KG1 (cell line): ENCODE results near the gene UTS2B.
"Not testable (repeated sequence)": the region's sequence is repeated elsewhere in the genome, so short reads cannot be mapped to it uniquely, and the experiment has no call there.

ENCODE experiments used
- DNase-seq: peaks from one replicate; lab custom pipeline; 2025; lab: John Stamatoyannopoulos, UW

The UTS2B gene

DNA sequence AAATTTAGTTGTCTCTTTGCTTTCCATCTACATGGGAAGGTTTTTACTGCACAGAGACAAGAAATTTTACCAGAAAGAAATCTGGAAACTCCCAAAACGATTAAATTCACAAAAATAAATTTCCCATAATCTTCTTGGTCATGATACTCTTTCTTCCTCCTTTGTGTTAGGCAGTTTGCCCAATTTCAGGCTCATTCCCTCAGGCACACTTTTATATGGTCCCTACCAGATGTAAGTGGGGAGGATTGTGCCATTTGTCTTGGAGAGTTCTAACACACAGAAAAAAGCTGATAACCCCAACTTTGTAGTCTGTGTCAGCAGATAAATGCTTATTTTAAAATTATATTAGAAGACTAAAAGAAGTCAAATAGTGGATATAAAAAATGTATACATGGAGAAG, 50.2 kb downstream of the UTS2B start:
- no peak for DNase-seq

DNA sequence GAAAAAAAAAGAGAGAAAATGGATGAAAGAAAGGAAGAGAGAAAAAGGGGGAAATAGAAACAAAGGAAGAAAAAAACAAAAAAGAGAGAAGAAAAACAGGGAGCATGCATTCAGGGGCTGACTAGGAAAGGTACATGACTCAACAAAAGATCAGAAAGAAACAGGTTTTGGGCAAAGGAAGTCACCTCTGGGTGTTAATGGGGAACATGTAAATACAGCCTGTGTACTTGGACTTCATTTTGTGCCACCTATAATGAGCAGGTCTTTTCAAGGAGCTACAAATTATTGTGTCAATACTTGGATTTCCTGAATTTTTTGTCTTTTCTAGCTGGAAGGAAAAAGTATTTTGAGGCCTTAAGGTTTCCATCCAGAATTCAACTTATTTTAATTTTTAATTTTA, 54.6 kb downstream of the UTS2B start:
- DNase-seq: no peak

DNA sequence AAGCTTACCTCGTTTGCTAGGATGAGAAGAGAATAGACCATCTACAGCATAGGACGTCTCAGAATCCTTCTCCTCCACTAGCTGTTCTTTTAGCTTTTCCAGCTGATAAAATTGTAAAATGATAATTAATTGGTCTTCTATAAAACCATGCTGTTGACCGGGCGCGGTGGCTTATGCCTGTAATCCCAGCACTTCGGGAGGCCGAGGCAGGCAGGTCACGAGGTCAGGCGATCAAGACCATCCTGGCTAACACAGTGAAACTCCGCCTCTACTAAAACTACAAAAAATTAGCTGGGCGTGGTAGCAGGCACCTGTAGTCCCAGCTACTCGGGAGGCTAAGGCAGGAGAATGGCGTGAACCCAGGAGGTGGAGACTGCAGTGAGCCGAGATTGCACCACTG, 55.1 kb downstream of the UTS2B start:
- DNase-seq: not testable (repeated sequence)

DNA sequence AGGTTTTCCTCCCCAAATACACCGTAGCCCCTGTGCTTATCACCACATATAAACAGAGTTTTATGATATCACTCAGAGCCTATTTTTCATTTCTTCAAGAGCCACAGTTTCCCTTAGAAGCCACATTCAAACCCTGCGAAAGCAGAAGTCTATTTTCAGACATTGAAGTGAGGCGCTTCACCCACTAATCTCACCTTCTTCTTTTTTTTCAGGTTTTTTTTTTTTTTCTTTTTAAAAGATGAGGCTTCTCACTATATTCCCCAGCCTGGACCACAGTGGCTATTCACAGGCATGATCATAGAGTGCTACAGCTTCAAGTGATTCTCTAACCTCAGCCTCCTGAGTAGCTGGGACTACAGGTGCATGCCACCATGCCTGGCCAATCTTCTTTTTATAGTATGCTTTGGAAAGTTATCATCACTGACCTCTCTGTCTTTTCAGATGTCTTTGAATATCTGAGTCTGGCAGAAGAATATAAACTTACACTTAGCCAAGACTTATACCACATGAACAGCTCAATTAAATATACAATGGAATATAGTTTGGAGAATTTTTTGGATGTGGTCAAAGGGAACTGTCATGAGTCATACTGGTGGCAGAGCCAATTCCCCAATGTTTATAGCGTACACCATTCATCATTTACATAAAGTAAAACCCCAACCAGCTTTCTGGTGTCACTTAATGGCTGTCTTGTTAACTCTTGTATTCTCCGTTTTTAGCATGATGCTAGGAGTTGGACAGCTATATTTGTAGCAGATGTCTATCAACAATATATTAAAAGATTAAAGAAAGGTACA, 60.8 kb downstream of the UTS2B start:
- no peak for DNase-seq

DNA sequence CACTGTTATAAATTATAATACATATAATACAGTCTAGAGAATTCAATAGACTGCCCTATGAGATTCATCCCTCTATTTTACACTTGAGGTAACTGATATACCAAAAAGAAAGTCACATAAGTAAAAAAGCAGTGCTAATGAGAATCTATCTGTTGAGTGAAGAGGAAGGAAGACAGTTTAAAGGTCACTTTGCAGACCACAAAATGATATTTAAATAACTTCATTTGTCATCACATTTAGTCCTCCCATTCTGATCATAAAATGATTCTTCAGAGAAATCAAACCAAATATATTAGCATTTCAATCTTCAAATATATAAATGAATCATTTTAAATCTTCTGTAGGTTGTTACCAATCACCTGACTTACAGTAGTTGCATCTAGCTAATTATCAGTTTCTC, 61.6 kb downstream of the UTS2B start:
- DNase-seq: no peak

DNA sequence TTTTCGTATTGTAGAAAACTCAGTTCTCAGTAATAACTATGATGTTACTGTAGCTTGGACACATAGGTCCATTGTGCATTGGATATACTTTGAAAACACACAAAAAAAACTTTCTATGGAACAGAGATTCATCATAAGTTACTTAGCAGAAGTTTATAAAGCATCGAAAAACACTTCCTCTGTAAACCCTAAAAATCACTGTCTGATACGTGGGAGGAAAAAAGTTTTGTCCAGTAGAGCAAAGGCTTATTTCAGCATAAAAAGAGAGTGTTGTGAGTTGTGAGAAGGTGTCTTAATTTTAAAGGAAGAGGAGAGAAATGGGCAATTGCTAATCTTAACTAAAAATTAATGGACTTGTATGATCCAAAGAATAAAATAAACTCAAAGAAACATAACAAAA, 66.5 kb downstream of the UTS2B start:
- no peak for DNase-seq

DNA sequence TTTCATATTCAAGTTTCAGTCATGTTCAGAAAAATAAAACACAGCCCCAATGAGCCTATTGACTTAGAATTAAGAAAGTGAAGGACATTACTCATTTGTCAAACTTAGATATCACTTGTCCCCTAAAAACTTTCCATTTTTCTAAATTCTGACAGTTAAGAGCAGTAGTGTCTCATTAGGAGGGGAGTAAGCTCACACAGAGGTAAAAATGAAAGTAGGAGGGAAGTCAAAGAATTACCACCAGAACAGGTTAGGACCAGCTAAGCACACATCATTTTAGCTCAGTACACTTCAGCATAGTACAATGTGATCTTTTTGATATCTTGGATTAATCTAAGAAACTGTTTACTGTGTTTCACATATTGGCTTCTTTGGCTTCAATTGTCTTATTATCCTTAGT, 67.0 kb downstream of the UTS2B start:
- DNase-seq: no peak

DNA sequence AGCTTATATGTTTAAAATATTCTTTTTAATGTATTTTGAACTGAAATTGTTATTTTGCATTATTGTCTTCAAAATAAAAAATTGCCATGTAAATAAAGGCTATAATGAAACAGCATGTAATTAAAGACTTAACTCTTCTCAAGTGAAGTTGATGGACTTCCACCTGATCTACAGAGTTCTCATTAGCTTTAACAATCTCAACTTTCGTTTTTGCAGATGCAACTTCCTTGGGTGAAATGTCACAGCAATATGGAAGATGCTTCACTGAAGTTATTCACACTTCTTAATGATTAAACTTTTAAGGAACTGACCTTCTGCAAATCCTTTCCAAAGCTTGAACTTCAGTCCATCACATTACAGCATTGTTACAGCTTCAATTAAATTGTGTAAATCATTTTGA, 67.7 kb downstream of the UTS2B start:
- DNase-seq: no peak

DNA sequence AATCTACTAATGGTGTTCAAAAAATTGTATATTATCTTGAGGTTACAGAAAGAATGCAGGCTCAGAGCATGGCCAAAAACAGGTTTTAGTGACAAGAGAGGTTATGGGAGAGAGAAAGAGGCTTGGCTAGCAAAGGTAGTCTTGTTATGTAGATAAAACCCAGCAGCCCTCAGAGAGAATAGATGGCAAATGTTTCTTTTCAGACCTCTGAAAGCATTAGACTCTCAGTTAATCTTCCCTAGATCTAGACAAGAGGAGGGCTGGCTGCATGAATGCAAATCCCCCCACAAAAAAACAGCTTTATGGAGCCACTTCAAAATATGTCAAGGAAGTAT, 69.1 kb downstream of the UTS2B start:
- DNase-seq: no peak

DNA sequence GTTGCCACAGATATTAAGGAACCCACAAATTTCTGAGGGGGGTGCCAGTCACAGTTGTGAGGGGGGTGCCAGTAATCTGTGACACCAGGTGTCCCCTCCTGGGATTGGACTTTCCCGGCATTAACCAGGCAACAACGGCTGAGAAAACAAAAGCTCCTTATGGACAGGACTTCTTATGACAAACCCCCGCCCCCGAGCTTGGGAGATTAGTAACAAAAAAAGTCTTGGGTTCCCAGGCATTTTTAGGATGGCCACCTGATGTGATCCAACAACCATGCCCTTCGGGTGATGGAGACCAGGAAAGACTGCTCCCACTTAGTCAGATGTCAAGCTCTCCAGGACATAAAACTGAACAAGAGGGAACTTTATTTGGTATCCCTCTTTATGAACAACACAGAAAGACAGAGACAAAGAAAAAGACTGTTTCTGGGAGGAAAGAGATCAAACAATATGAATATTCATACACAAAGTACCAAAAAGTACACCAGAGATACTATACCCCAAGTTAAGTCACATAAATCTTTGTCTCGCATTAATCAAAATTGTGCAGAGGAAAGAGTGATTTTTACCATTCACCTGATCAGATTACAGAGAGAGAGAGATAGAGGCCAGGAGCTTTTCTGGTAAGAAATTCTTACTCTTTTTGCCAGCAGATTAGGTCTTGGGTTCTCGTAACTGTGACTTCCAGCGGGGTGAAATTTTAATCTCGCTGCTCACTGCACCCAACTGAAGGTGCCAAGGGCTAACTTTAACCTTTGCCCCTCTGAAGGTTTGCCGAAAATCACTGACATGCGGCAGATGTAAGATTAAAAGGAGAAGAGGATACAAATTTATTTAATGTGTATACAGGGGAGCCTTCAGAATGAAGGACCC, 69.7 kb downstream of the UTS2B start:
- no peak for DNase-seq

DNA sequence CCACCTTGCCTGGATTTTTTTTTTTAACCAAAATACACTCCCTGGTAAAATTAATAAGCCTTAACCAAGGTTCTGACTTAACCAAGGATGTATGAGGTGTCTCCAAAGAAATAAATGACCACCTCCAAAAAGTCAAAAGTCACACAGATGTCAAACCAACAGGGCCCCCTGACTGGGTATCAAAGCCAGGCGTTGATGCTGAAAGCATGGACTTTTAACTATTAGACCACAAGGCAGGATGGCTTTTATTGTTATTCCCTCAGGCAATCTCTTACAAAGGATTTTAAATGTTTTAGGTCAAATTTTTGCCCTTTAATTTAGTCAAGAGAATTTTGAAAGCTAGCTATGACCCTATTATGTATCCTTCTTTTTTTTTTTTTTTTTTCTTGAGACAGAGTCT, 70.8 kb downstream of the UTS2B start:
- no peak for DNase-seq

DNA sequence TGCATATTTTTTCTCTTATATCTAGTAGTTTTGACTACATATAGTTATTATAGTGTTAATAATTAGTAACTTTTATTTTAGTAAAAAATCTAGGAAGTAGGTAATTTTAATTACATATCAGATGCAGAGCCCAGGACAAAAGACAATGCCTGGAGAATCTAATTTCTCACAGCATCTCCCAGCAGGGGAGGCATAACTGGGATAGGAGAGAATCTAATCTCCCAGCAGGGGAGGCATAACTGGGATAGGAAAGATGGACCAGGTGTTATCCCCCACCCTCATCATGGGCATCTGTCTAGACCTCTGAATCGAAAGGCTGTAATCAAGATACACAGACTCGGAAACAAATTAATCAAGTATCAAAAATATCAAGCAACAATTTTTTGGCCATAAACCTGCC, 73.0 kb downstream of the UTS2B start:
- no peak for DNase-seq

DNA sequence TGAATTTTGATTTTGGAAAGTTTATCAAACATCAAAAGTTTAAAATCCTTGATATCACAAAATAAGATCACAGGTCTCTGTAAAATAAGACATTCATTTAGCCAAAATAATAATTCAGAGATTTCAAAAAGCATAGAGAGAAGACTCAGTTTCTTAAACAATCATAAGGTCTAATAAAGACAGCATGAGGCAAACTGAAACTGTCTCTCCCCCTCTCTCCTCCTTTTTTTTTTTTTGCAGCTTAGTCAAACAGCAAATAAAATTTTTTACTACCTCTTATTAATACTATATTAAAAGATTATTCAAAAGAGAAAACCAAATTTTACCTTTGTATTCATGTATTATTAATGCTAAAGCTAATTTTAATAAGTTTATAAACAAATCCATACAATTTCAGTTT, 73.9 kb downstream of the UTS2B start:
- no peak for DNase-seq

DNA sequence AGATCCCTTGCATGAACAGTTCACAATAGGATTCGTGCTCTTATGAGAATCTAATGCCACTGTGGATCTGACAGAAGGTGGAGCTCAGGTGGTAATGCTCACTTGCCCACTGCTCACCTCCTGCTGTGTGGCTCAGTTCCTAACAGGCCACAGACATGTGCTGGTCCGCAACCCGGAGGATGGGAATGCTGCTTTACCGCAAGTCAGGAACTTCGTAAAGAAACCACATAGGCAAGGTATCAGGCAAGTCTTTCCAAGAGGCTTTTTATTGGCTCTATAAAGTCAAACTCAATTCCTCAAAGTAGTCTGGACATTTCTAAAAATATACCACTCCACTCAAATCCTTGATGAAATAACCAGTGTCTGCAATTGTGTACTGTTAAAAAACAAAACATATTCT, 75.2 kb downstream of the UTS2B start:
- no peak for DNase-seq

DNA sequence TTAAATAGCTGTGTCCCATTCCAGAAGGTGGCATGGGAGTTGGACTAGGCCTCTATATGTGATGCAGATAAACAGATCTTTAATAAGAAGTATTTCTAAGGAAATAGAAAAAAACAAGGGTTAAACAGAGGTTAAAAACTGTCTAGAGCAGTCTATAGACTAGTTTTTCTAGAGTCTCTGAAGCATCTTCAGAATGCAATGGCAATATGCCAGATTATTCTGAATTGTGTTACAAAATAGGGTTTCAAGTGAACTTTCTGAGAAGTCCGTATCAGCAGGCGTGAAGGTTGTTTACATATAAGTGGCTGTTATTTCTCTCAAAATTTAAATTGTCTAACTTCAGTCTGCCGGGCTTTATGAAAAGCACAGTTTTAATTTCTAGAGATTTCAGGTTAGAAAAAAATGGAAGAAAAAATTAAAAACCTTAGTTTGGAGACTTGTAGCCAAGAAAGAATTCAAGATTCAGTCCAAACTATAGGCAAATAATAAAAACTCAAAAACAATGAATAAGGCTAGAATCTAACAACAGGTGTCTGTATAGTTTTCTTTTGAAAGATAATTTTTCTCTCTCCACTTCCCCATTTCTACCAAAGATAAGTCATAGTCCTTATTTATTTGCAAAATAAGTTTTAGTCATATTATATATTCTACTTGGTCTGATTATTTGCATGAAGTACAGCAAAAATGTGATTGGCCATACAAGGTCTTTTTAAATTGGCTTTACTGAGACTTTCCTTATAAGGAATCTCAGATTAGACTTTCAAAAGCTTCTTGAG, 76.0 kb downstream of the UTS2B start:
- DNase-seq: no peak

DNA sequence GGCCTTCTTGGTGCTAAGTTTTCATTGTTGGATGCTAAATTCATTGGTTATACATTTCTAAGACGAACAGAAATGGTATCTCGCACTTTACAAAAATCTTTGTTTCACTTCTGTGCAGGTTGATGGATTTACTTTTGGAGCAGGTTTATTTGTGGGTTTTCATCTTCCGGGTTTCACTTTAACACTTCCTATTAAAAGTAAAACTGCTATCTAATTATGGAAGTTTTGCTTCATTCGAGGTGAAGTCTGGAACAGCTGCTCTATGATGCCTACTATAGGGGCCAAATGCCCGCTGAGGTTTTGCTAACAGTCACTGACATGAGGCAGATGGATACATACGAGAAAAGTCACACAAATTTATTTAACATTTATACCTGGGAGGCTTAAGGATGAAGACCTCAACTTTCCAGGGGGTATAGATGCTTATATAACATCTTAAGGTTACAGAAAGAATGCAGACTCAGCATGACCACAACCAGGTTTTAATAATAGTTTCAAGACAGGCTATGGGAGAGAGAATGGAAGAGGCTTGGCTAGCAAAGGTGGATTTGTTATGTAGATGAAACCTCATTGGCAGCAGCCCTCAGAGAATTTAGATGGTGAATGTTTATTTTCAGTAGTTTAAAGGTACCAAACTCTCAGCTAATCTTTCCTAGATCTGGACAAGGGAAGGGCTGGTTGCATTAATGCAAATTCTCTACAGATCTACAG, 77.1 kb downstream of the UTS2B start:
- no peak for DNase-seq

DNA sequence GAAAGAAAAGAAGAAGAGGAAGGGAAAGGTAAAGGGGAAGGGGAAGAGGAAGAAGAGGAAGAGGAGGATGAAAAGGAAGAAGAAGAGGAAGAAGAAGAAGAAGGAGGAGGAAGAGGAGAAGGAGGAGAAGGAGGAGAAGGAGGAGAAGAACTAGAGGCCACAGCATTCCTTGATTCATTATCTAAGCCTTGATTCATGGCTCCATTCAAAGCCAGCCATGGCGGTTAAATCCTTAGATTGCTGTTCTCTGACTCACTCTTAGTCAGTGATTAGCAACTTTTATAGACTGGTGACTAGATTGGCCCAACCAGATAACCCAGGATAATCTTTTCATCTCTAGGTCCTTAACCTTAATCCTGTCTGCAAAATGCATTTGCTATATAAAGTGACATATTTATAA, 83.7 kb downstream of the UTS2B start:
- no peak for DNase-seq

DNA sequence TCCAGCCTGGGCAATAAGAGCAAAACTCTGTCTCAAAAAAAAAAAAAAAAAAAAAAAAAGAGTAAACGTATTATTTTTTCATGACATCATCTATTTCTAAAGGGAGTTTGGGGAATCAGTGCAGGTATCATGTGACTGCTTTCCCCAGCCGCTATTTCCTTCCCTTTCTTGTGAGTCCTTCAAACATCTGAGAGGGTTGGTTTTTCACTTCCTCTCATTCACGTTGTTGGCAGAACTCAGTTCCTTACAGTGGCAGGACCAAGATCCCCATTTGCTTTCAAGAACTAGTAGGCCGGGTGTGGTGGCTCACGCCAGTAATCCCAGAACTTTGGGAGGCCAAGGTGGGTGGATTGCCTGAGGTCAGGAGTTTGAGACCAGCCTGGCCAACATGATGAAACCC, 84.3 kb downstream of the UTS2B start:
- peak; percentile 53 for DNase-seq

DNA sequence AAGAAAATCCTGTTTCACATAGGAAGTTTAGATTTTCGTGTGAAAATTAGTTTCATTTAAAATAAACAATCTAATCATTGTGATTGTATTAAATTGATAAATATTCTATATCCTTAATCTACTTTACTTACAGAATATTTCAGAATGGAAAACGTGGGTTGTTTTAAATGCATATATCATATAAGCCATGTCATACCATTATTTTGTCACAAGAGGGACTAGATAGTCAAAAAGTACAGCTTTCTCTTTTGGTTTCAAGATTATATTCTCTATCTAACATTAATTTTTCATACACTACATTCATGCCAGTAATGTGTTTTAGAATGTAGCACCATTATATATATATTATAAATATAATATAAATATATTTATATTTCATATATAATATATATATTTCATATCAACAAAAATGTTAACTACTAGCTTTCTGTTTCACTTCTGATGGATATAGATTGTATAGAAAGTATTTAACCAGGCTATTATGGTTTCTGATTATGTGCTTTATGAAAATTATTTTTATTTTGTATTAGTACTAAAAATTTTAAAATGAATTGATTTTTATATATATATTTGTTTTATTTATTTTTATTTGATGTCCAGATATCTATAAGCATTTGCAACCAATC, 86.0 kb downstream of the UTS2B start:
- DNase-seq: peak; percentile 4

DNA sequence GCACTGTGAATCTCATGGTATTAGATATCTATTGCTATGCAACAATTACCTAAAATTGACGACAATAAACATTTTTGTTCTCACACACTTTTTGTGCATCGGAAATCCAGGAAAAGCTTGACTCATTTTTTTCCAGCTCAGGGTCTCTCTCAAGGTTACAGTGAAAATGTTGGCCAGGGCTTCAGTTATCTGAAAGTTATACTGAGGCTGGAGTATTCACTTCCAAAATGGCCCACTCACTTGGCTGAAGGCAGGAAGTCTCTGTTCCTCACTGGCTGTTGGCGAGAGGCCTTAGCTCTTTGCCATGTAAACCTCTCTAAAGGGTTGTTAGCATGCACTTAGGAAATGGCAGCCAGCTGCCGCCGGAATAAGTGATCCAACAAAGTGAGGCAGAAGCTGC, 89.8 kb downstream of the UTS2B start:
- DNase-seq: no peak

DNA sequence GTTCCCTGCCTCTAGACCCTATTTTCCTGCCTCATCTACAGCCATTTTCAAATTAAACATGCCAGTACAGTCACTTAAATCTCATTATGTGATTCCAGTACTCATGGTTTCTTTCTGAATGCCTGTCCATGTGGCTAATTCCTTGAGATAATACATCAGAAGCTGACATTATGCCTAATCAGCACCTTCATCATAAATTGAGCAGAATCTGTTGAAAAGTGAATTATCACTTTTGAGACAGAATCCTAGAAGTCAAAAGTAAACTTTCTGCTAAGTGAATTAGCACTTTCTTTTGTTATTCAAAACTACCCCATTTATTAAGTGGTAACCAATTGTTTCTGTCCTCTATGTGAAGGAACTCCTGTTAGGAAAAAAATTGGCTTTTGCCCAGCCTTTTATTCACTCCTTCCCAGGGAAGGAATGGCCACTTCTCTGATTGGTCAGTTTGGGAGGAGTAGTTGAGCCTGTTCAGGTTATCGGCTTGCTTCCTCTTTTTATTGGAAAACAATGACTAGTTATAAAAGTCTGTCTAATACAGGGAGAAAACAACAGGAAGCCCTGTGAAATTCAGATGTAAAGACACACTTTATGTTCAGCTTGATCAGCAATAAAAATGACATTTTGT, 90.8 kb downstream of the UTS2B start:
- no peak for DNase-seq
